Measurements from ENCODE around the gene LENG8. TPM values are rescaled to one million over a fixed set of nuclear protein-coding genes. Genes with fewer than 3 reads are reported as not detected.

The LENG8 gene
- total and polyA plus RNA-seq, 2 of the 13 experiments (the other 11 are each of a cell fraction or from before 2014, with no cell fraction given): 14.3 to 41.9 TPM

GRCh38 chr19:54436031-54436523 lies 12.9 kb upstream of the LENG8 start (continued):
- TF ChIP-seq TRIM24 (CRISPR knock-in tag; IDR thresholded peaks at IDR 0.05): no peak

GRCh38 chr19:54436628-54437252 lies 12.3 kb upstream of the LENG8 start:
- DNase-seq (ENCODE audit: low spot score): no peak
- ATAC-seq: no peak
- WGBS (ENCODE audit: low lambda C conversion rate): 96% methylated on average over 10 of the region's 10 CpGs
- Histone ChIP-seq H3K27me3 (ENCODE audit: control insufficient read depth in 1 of 2, insufficient read depth in 2 of 2, low read length in 2 of 2) (no peaks in the 10 kb centered on the region), H3K27ac (ENCODE audit: extremely low read length, insufficient read depth, low read length) (no peak overlapping the region), H3K4me2 (ENCODE audit: low read depth, low read length) (no peak overlapping the region), H3K9ac (ENCODE audit: insufficient read depth, low read depth, low read length) (no peak overlapping the region), H3K79me2 (ENCODE audit: insufficient read depth, low read length) (no peaks in the 10 kb centered on the region), H3K4me1 (ENCODE audit: insufficient read depth, low read length) (no peaks in the 10 kb centered on the region), H3K36me3 (replicated peaks in 1 of 2; ENCODE audit: control insufficient read depth in 1 of 2, insufficient read depth in 2 of 2, low read length in 2 of 2) (peaks cover 0 to 1% of the 10 kb centered on the region in 2 experiments; a peak in 1 of 5 replicates), H3K4me3 (replicated peaks in 1 of 3; ENCODE audit: insufficient read depth in 1 of 3, low read depth in 2 of 3, low read length in 3 of 3) (no peak overlapping the region), H3K9me3 (ENCODE audit: low read length) (no peaks in the 10 kb centered on the region), H2AFZ (ENCODE audit: low read length) (no peak overlapping the region), H4K20me1 (ENCODE audit: insufficient read depth, low read length) (peaks cover 4% of the 10 kb centered on the region; the same call in 1 of the 2 replicates)
- FAIRE-seq: no peak
- ChIA-PET CTCF (ENCODE audit: low intra/inter-chr PET ratio, low total read pairs) (no interaction called here), POLR2A (interaction anchor here (1.1 to 1.4 kb wide), 4 partner anchors 12 to 27 kb away, joined by 3 to 5 read pairs (median 4); partner anchors contain the start of genes LENG8 and LENG9)
- no TSS peak for BruUV-seq (replicated peaks)
- in situ Hi-C loops (cut with HindIII; ENCODE audit: extremely low pct_ligation_motif_present, low pct_unique_long_range_greater_than_20kb): no loop called here
- TF ChIP-seq REL (CRISPR knock-in tag; conservative IDR thresholded peaks at IDR 0.05): no peak
- TF ChIP-seq CBX2 (IDR thresholded peaks at IDR 0.05; ENCODE audit: low read depth, low read length): no peak
- no peak for TF ChIP-seq CBX2 (CRISPR knock-in tag; IDR thresholded peaks at IDR 0.05; ENCODE audit: low read depth)
- no peak for TF ChIP-seq MIER2 (CRISPR knock-in tag; IDR thresholded peaks at IDR 0.05)
- no peak for TF ChIP-seq ZC3H4 (CRISPR knock-in tag; IDR thresholded peaks at IDR 0.05; ENCODE audit: borderline replicate concordance)
- TF ChIP-seq RORA (CRISPR knock-in tag; IDR thresholded peaks at IDR 0.05): no peak
- no peak for TF ChIP-seq NFIB (CRISPR knock-in tag; IDR thresholded peaks at IDR 0.05; ENCODE audit: borderline replicate concordance)
- intact Hi-C loops (cut with micrococcal nuclease; ENCODE audit: unreplicated experiment): no loop called here

Data from HepG2 (cell line).